Colonic mucosa (tissue), 4 donors: ENCODE results near the gene RAPH1. TPM values are rescaled to one million over a fixed set of nuclear protein-coding genes. Genes with fewer than 3 reads are reported as not detected.
"Not testable (repeated sequence)": the region's sequence is repeated elsewhere in the genome, so short reads cannot be mapped to it uniquely, and the experiment has no call there.

ENCODE experiments used
- DNase-seq: peaks from one replicate; pipeline ENCODE4 v3.0.0-alpha.2; 2020
- H3K27ac ChIP-seq: fragments of 200-600 bp; one replicate; pipeline ENCODE4 v1.8.0; 2021
- H3K27me3 ChIP-seq: fragments of 200-600 bp; one replicate; pipeline ENCODE4 v1.8.0; 2021
- H3K36me3 ChIP-seq: fragments of 200-600 bp; one replicate; pipeline ENCODE4 v1.8.0; 2021
- H3K4me1 ChIP-seq: fragments of 200-600 bp; one replicate; pipeline ENCODE4 v1.8.0; 2021; ENCODE audit warnings: mild to moderate bottlenecking
- H3K4me3 ChIP-seq: fragments of 200-600 bp; one replicate; pipeline ENCODE4 v1.8.0; 2021
- H3K9ac ChIP-seq, 2 donors: one replicate each; pipeline ENCODE4 v1.7.0; 2013; ENCODE audit warnings: control low read depth in 2 of 2, low read depth in 2 of 2, low read length in 2 of 2
- H3K9me3 ChIP-seq: fragments of 200-600 bp; one replicate; pipeline ENCODE4 v1.8.0; 2021
- intact Hi-C: fragments of 100-400 bp; cut with DNase I; formaldehyde crosslinking; loops from one replicate; pipeline ENCODE4 v1.14.1; 2022
- total RNA-seq, 2 donors: library from RNA; stranded (reverse); fragmentation: NEBNext Ultra II Directional in 1 of 2; extraction: Animal tissue kit (Norgen Biotek cat#: 25700) in 1 of 2; gene quantifications; one replicate each; pipeline ENCODE4 v1.2.1, GENCODE V29; 2021
- TF ChIP-seq, protein P1 (sequence below): fragments of 200-600 bp; IDR thresholded peaks from one replicate; pipeline ENCODE4 v1.8.0; 2022; ENCODE audit warnings: antibody characterized with exemption, mild to moderate bottlenecking
- donor health status: healthy.
- donor health status: DM: no; HTN: no; CAD: no.
- donor health status: DM: no; HTN: no; CAD: no.

The RAPH1 gene
- total RNA-seq, 2 donors from 2014 or later, result 26.1 to 39.5 TPM

DNA sequence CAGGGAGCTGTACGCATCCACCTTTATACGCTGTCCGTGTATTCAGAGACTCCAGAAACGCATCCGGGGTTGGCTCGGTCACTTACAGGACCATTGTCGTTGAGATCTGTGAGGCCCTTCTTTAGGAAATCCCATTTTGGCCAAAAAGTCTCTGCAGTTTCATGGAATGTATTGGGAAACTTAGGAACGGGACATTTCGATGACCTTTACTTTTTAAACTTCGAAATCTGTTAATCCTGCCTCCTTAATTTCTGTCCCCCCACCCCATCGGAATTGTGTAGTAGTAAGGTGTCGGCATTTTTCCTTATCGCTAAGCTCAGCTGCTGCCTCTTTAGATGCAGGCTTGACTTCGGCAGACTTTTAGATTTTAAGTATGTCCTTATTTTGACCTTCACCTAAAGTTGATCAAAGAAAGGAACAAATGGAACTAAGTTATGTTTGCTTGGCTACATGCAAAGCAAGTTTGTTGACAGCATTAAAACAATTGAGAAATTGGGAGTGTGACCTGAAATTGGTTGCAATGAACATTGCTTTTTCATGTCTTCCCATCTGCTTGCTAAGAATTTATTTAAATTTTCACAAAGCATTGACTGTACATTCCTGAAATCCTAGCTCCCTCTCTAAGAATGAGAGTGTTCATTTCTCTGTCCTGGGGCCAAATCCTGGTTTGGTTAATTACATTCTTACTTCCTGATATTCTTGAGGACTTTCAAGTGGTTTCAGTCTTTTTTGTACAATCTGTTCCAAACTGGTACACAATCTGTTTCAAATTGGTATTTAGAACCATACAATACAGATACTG is 884 bp upstream of the RAPH1 start:
- Histone ChIP-seq H3K27ac (peak overlapping the region; percentile 91), H3K36me3 (no peaks in the 10 kb centered on the region), H3K9me3 (no peaks in the 10 kb centered on the region), H3K27me3 (no peaks in the 10 kb centered on the region), H3K9ac (peak overlapping the region; percentile 81 to 92), H3K4me3 (peak overlapping the region; percentile 36), H3K4me1 (peaks cover 3% of the 10 kb centered on the region)
- no peak for DNase-seq
- TF ChIP-seq, protein P1, sequence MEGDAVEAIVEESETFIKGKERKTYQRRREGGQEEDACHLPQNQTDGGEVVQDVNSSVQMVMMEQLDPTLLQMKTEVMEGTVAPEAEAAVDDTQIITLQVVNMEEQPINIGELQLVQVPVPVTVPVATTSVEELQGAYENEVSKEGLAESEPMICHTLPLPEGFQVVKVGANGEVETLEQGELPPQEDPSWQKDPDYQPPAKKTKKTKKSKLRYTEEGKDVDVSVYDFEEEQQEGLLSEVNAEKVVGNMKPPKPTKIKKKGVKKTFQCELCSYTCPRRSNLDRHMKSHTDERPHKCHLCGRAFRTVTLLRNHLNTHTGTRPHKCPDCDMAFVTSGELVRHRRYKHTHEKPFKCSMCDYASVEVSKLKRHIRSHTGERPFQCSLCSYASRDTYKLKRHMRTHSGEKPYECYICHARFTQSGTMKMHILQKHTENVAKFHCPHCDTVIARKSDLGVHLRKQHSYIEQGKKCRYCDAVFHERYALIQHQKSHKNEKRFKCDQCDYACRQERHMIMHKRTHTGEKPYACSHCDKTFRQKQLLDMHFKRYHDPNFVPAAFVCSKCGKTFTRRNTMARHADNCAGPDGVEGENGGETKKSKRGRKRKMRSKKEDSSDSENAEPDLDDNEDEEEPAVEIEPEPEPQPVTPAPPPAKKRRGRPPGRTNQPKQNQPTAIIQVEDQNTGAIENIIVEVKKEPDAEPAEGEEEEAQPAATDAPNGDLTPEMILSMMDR, result no peak
- intact Hi-C loops, result no loop called here

DNA sequence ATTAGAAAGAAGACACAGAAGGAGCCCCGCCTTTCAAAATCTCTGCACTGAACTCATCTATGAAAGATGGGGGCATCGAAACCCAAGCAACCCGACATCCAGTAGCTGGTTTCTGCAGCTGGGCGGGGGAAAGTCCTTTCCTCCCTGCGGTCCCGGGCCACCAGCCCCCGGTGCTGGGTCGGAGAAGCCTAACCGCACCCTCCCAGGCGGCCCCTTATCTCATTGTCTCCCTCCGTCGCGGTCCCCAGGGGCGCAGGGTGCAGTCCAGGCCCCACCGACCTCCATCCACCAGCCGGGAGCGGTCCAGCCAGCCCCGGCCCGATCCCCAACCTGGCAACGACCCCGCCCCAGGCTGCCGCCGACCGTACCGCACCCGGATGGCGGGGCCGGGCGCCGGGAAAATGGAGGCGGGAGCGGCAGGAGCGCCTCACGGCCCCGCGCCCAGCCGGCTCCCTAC is 452 bp downstream of the RAPH1 start:
- Histone ChIP-seq H3K4me1 (peaks cover 3% of the 10 kb centered on the region), H3K36me3 (no peaks in the 10 kb centered on the region), H3K9me3 (no peaks in the 10 kb centered on the region), H3K27me3 (no peaks in the 10 kb centered on the region), H3K27ac (peak overlapping the region; percentile 96), H3K9ac (peak overlapping the region; percentile 85 to 96), H3K4me3 (peak overlapping the region; percentile 94)
- intact Hi-C loops, result no loop called here
- TF ChIP-seq, protein P1, result no peak
- peak; percentile 45 for DNase-seq

DNA sequence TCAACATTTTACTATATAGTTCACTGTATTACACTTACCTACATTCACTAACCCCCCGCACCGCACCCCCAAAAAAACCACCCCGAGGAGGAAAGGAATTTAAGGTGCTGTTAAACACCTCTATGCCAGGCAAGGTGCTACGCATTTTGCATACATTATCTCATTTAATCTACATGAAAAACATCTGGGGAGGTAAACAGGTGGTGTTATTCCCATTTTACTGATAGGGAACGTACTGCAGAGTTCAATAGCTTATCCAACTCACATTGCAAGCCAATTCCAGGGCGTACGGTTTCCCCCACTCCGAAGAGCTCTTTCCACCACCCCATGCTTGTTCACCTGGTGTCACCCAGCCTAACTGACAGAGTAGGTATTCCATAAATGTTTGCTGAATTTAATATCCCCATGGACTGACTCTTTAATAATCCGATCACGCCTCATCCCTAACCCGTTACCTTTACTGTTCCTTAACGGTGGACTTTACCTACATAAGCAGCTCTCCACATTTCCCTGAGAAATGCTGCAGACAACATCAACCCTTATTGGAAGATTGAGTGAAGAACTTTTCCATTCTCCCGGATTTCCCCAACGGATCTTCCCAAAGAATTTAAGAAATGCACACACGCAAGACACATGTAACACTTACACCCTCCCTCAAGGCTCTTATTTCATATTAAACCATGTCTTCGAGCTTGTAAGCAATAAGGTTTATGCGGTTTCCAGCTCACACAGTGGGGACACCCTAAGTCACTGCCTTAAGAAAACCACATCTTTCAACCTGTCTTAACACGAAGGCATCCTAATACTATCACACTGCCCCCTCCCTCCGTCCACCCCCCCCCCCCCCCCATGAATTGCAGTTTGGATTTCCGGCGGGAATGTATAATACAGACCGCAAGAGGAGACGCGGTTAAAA is 1.2 kb downstream of the RAPH1 start:
- no peak overlapping the region for H3K27ac ChIP-seq
- intact Hi-C loops, result no loop called here
- H3K9me3 ChIP-seq, result no peaks in the 10 kb centered on the region
- peaks cover 3% of the 10 kb centered on the region for H3K4me1 ChIP-seq
- H3K27me3 ChIP-seq, result no peaks in the 10 kb centered on the region
- peak overlapping the region; percentile 85 to 96 for H3K9ac ChIP-seq
- H3K36me3 ChIP-seq, result no peaks in the 10 kb centered on the region
- H3K4me3 ChIP-seq, result peak overlapping the region; percentile 94
- TF ChIP-seq, protein P1, result no peak
- DNase-seq, result no peak

DNA sequence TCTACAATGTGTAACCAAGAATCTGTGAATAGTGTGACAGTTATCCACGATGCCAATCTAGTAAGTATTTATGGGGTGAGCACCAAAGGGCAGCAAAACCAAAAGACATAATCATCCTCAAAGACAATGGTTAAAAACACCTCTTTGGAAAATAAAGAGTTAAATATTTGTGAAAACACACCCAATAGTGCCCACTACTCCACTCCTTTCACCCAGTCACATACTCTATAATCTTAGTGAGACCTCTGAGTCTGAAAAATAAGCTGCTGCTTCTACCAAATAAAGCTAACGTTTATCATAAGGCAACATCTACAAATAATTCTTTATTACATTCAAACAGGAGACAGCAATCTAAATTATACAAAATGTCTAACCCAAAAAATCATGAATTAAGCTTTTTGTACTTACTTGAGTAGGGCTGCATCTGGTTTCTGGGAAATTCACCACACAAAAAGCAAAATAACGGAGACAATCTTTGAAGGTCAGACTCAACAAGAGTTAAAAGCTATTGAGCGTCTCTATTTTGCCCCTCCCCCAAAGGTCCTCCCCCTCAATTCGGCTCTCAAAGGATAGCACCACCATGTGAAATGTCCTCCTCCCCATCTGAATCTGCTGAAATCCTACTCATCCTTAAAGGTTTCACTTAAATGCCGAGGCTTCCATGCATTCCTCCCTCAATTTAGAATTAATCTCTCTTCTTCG is 2.0 kb downstream of the RAPH1 start:
- TF ChIP-seq, protein P1, result no peak
- DNase-seq, result no peak
- intact Hi-C loops, result no loop called here
- Histone ChIP-seq H3K4me3 (peak overlapping the region; percentile 94), H3K9me3 (no peaks in the 10 kb centered on the region), H3K9ac (no peak overlapping the region), H3K27me3 (no peaks in the 10 kb centered on the region), H3K4me1 (peaks cover 3% of the 10 kb centered on the region), H3K36me3 (no peaks in the 10 kb centered on the region), H3K27ac (no peak overlapping the region)

DNA sequence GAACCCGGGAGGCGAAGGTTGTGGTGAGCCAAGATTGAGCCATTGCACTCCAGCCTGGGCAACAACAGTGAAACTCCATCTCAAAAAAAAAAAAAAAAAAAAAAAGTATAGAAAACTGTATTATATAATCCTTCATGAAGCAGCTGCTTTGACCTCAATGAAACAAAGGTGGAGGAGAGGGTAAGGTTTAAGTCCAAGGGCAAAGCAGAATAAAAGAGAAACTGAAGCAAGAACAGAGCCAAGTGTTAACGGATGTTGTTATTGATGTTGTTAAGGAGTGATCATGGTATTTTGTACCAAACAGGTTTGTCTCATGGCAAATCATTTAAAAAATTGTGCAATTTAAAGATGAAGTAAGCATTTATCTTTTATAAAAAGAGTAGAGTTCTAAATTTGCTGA is 7.4 kb downstream of the RAPH1 start:
- H3K4me1 ChIP-seq, result no peaks in the 10 kb centered on the region
- intact Hi-C loops, result no loop called here
- no peak overlapping the region for H3K27ac ChIP-seq
- DNase-seq, result no peak
- H3K9ac ChIP-seq, result no peak overlapping the region
- H3K36me3 ChIP-seq, result no peaks in the 10 kb centered on the region
- H3K27me3 ChIP-seq, result no peaks in the 10 kb centered on the region
- no peaks in the 10 kb centered on the region for H3K9me3 ChIP-seq
- TF ChIP-seq, protein P1, result no peak
- no peak overlapping the region for H3K4me3 ChIP-seq

DNA sequence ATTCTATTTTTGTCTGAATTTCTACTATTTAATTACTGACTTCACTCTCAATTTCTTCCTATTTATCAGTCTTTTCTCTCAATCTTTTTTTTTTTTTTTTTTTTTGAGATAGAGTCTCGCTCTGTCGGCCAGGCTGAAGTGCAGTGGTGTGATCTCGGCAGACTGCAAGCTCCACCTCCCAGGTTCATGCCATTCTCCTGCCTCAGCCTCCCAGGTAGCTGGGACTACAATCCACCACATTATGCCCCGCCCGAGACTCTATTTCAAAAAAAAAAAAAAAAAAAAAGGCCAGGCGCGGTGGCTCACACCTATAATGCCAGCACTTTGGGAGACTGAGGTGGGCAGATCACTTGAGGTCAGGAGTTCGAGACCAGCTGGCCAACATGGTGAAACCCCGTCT is 21.8 kb downstream of the RAPH1 start:
- H3K4me3 ChIP-seq, H3K4me1 ChIP-seq, intact Hi-C loops, H3K36me3 ChIP-seq, DNase-seq, H3K9me3 ChIP-seq, H3K9ac ChIP-seq, H3K27ac ChIP-seq, H3K27me3 ChIP-seq: not testable (repeated sequence)
